Mammary epithelial cell (primary cell): ENCODE data around the gene RPL36AL.

Experiments used
- EZH2 ChIP-seq: IDR thresholded peaks from 2 replicates; pipeline ENCODE4 v1.6.1; 2012; ENCODE audit warnings: low read length, inconsistent platforms, borderline replicate concordance
- TF ChIP-seq, protein P1 (sequence below), 2 donors: IDR thresholded peaks in 1 of 2; conservative IDR thresholded peaks in 1 of 2; 2 replicates each; pipeline ENCODE4 v1.5.1; 2011 to 2012; ENCODE audit warnings: inconsistent platforms in 2 of 2, low read length in 2 of 2, mild to moderate bottlenecking in 2 of 2, control low read depth in 1 of 2, low read depth in 1 of 2; ENCODE audit not compliant: insufficient read depth in 1 of 2; ENCODE audit errors: extremely low read depth in 1 of 2

DNA sequence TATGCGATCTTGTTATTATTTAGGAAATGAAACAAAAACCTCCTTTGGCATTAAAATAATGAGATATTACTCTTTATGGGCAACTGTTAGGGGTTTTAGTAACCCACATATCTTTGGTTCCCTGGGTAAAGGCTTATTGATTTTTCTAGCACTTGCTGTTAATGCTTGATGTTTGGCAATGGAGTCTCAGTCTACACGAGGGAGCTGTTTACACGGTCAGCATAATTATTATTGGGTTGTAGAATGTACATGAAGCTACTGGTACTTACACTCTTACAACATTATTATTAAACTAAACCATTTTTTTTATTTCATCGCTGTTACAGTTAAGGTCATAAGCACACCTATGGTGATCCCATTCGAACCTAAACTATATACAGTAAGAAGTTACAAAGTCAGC, 46.4 kb downstream of the RPL36AL start:
- TF ChIP-seq, protein P1, sequence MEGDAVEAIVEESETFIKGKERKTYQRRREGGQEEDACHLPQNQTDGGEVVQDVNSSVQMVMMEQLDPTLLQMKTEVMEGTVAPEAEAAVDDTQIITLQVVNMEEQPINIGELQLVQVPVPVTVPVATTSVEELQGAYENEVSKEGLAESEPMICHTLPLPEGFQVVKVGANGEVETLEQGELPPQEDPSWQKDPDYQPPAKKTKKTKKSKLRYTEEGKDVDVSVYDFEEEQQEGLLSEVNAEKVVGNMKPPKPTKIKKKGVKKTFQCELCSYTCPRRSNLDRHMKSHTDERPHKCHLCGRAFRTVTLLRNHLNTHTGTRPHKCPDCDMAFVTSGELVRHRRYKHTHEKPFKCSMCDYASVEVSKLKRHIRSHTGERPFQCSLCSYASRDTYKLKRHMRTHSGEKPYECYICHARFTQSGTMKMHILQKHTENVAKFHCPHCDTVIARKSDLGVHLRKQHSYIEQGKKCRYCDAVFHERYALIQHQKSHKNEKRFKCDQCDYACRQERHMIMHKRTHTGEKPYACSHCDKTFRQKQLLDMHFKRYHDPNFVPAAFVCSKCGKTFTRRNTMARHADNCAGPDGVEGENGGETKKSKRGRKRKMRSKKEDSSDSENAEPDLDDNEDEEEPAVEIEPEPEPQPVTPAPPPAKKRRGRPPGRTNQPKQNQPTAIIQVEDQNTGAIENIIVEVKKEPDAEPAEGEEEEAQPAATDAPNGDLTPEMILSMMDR (conservative IDR thresholded peaks at IDR 0.05 in 1 of 2, IDR thresholded peaks at IDR 0.05 in 1 of 2; ENCODE audit: extremely low read depth in 1 of 2, insufficient read depth in 1 of 2, low read depth in 1 of 2, low read length in 2 of 2): no peak
- TF ChIP-seq EZH2: no peak
